ENCODE measurements around the gene NR3C2.
"Not testable (repeated sequence)": the region's sequence is repeated elsewhere in the genome, so short reads cannot be mapped to it uniquely, and the experiment has no call there.

NR3C2 gene

GRCh38 chr4:148203056-148203898, 238.9 kb downstream of the NR3C2 start:
- TF ChIP-seq, protein P1, sequence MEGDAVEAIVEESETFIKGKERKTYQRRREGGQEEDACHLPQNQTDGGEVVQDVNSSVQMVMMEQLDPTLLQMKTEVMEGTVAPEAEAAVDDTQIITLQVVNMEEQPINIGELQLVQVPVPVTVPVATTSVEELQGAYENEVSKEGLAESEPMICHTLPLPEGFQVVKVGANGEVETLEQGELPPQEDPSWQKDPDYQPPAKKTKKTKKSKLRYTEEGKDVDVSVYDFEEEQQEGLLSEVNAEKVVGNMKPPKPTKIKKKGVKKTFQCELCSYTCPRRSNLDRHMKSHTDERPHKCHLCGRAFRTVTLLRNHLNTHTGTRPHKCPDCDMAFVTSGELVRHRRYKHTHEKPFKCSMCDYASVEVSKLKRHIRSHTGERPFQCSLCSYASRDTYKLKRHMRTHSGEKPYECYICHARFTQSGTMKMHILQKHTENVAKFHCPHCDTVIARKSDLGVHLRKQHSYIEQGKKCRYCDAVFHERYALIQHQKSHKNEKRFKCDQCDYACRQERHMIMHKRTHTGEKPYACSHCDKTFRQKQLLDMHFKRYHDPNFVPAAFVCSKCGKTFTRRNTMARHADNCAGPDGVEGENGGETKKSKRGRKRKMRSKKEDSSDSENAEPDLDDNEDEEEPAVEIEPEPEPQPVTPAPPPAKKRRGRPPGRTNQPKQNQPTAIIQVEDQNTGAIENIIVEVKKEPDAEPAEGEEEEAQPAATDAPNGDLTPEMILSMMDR (IDR thresholded peaks at IDR 0.05; ENCODE audit: control insufficient read depth, insufficient read depth, low read depth, low read length, missing control alignments) = no peak
- DNase-seq (ENCODE audit: low read depth) = no peak
- no peak overlapping the region for H3K4me3 ChIP-seq (ENCODE audit: control insufficient read depth, low read depth, low read length)

- no peak overlapping the region for H3K4me3 ChIP-seq (ENCODE audit: control insufficient read depth, low read depth, low read length)
- TF ChIP-seq, protein P1 (IDR thresholded peaks at IDR 0.05; ENCODE audit: control insufficient read depth, insufficient read depth, low read depth, low read length, missing control alignments) = no peak
- DNase-seq (ENCODE audit: low read depth) = no peak
These were observed 241.3 kb downstream of the NR3C2 start for GRCh38 chr4:148200960-148201359.

DNA sequence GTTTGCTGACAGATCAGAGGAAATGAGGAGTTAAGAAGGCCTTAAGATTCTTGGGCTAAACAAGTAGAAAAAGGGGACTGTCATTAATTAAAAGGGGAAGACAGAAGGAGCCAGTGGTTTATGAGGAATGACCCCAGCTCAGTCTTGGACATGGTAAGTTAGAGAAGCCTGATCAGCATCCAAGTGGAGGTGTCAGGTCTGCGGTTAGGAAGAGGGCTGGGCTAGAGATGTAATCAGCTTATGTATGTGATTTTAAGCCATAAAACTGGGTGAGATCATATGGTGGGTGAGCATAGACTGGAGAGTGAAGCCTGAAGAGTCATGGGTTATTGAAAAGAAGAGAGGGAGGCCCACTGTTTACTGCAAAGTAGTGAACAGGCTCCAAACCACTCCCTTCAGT, 246.1 kb downstream of the NR3C2 start:
- no peak for DNase-seq (ENCODE audit: low read depth)
- no peak overlapping the region for H3K4me3 ChIP-seq (ENCODE audit: control insufficient read depth, low read depth, low read length)
- TF ChIP-seq, protein P1 (IDR thresholded peaks at IDR 0.05; ENCODE audit: control insufficient read depth, insufficient read depth, low read depth, low read length, missing control alignments) = no peak

GRCh38 chr4:148192526-148192925, 249.7 kb downstream of the NR3C2 start:
- no peak overlapping the region for H3K4me3 ChIP-seq (ENCODE audit: control insufficient read depth, low read depth, low read length)
- no peak for DNase-seq (ENCODE audit: low read depth)
- TF ChIP-seq, protein P1 (IDR thresholded peaks at IDR 0.05; ENCODE audit: control insufficient read depth, insufficient read depth, low read depth, low read length, missing control alignments) = no peak

DNA sequence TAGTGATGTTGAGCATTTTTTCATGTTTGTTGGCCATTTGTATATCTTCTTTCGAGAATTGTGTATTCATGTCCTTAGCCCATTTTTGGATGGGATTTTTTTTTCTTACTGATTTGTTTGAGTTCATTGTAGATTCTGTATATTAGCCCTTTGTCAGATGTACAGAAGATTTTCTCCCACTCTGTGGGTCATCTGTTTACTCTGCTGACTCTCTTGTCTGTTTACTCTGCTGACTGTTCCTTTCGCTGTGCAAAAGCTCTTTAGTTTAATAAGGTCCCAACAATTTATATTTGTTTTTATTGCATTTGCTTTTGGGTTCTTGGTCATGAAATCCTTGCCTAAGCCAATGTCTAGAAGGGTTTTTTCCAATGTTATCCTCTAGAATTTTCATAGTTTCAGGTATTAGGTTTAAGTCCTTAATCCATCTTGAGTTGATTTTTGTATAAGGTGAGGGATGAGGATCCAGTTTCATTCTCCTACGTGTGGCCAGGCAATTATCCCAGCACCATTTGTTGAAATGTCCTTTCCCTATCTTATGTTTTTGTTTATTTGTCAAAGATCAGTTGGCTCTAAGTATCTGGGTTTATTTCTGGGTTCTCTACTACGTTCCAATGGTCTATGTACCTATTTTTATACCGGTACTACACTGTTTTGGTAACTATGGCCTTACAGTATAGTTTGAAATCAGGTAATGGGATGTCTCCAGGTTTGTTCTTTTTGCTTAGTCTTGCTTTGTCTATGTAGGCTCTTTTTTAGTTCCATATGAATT, 254.6 kb downstream of the NR3C2 start:
- H3K4me3 ChIP-seq (ENCODE audit: control insufficient read depth, low read depth, low read length) = not testable (repeated sequence)

DNA sequence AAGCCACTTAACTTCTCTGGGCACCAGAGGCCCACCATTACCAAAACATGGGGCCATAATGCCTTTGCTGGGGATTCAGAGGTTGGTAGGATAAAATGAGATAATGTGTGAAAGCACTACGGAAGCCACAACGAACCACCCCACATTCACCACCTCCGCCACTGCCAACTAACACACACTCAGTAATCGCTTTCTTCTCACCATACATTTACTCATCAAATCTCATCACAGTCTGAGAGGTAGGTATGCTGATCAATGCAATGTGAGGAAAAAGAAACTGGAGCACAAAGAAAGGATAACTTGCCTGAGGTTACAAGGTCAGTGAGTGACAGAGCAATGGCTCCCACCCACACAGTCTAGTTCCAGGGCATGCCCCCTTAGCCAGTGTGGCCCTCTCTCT, 257.3 kb downstream of the NR3C2 start:
- H3K4me3 ChIP-seq (ENCODE audit: control insufficient read depth, low read depth, low read length) = no peak overlapping the region
- no peak for DNase-seq (ENCODE audit: low read depth)
- TF ChIP-seq, protein P1 (IDR thresholded peaks at IDR 0.05; ENCODE audit: control insufficient read depth, insufficient read depth, low read depth, low read length, missing control alignments) = no peak

More for the DNA sequence above, 254.6 kb downstream of the NR3C2 start:
- not testable (repeated sequence) for DNase-seq (ENCODE audit: low read depth)
